GM19463 (cell line): ENCODE data around the gene CCL20.
"Not testable (repeated sequence)": the region's sequence is repeated elsewhere in the genome, so short reads cannot be mapped to it uniquely, and the experiment has no call there.

Experiments
- ATAC-seq: cut with Tn5 transposase; IDR thresholded peaks from one replicate; pipeline ENCODE4 v1.9.1; 2021; ENCODE audit warnings: mild to moderate bottlenecking, moderate library complexity; ENCODE audit not compliant: unreplicated experiment

The CCL20 gene

GRCh38 chr2:227828477-227828912 lies 14.9 kb downstream of the CCL20 start:
- ATAC-seq = no peak

- ATAC-seq = no peak
Measured at GRCh38 chr2:227829337-227829736, 15.7 kb downstream of the CCL20 start.

GRCh38 chr2:227834423-227834822 lies 20.8 kb downstream of the CCL20 start:
- no peak for ATAC-seq

- ATAC-seq = no peak
Measured at GRCh38 chr2:227834916-227835650, 21.4 kb downstream of the CCL20 start.

GRCh38 chr2:227839339-227840129 lies 25.9 kb downstream of the CCL20 start:
- ATAC-seq = not testable (repeated sequence)

GRCh38 chr2:227846831-227847230 lies 33.2 kb downstream of the CCL20 start:
- ATAC-seq = no peak

GRCh38 chr2:227848146-227848545 lies 34.5 kb downstream of the CCL20 start:
- no peak for ATAC-seq

GRCh38 chr2:227848586-227848985 lies 34.9 kb downstream of the CCL20 start:
- ATAC-seq = peak; percentile 64

GRCh38 chr2:227849906-227850305 lies 36.3 kb downstream of the CCL20 start:
- no peak for ATAC-seq

- ATAC-seq = no peak
Measured at GRCh38 chr2:227853204-227853629, 39.6 kb downstream of the CCL20 start.

- no peak for ATAC-seq
Measured at GRCh38 chr2:227853765-227854271, 40.2 kb downstream of the CCL20 start.

GRCh38 chr2:227855440-227855839 lies 41.8 kb downstream of the CCL20 start:
- no peak for ATAC-seq

- no peak for ATAC-seq
Measured at GRCh38 chr2:227856697-227857096, 43.1 kb downstream of the CCL20 start.

GRCh38 chr2:227860221-227860641 lies 46.6 kb downstream of the CCL20 start:
- ATAC-seq = no peak

GRCh38 chr2:227861011-227861410 lies 47.4 kb downstream of the CCL20 start:
- no peak for ATAC-seq

- no peak for ATAC-seq
Measured at GRCh38 chr2:227862227-227862740, 48.6 kb downstream of the CCL20 start.

- ATAC-seq = no peak
Measured at GRCh38 chr2:227862741-227863588, 49.3 kb downstream of the CCL20 start.

- ATAC-seq = no peak
Measured at GRCh38 chr2:227864161-227864756, 50.6 kb downstream of the CCL20 start.

GRCh38 chr2:227865291-227865690 lies 51.6 kb downstream of the CCL20 start:
- no peak for ATAC-seq
